SK-N-SH (cell line): ENCODE results near the gene NTN1.

Experiments
- CTCF ChIP-seq: fragments of 200-600 bp; sonication (generic); IDR thresholded peaks from 2 replicates; pipeline ENCODE4 v1.6.1; 2017; ENCODE audit warnings: antibody characterized with exemption, mild to moderate bottlenecking, moderate library complexity
- EZH2phosphoT487 ChIP-seq: fragments of 200-600 bp; sonication (generic); IDR thresholded peaks from 2 replicates; pipeline ENCODE4 v1.6.1; 2017; ENCODE audit warnings: low read depth, mixed run types, mild to moderate bottlenecking, antibody characterized with exemption, moderate library complexity, borderline replicate concordance
- FOXJ3 ChIP-seq: sonication (generic); formaldehyde crosslinking; IDR thresholded peaks from 2 replicates; pipeline ENCODE4 v1.5.1; 2020; ENCODE audit warnings: mild to moderate bottlenecking, missing genetic modification reagents
- MAX ChIP-seq: IDR thresholded peaks from 2 replicates; pipeline ENCODE4 v1.4.0; 2012; ENCODE audit warnings: low read depth
- RCOR1 ChIP-seq: fragments of 150-350 bp; IDR thresholded peaks from 2 replicates; pipeline ENCODE4 v1.6.1; 2017; ENCODE audit warnings: antibody characterized with exemption, low read length
- REST ChIP-seq: IDR thresholded peaks from 2 replicates; pipeline ENCODE4 v1.6.1; 2012; ENCODE audit warnings: mild to moderate bottlenecking, low read depth, low read length, moderate library complexity
- RXRA ChIP-seq: IDR thresholded peaks from 2 replicates; pipeline ENCODE4 v1.4.0; 2012; ENCODE audit warnings: low read depth, mild to moderate bottlenecking, borderline replicate concordance
- SIN3A ChIP-seq: IDR thresholded peaks from 2 replicates; pipeline ENCODE4 v1.6.1; 2012; ENCODE audit warnings: low read depth, mild to moderate bottlenecking, low read length, moderate library complexity, borderline replicate concordance
- TAF1 ChIP-seq: IDR thresholded peaks from 2 replicates; pipeline ENCODE4 v1.6.1; 2012; ENCODE audit warnings: low read depth, mild to moderate bottlenecking, low read length, moderate library complexity, borderline replicate concordance
- TCF12 ChIP-seq: IDR thresholded peaks from 2 replicates; pipeline ENCODE4 v1.4.0; 2012
- ZBTB33 ChIP-seq: IDR thresholded peaks from 2 replicates; pipeline ENCODE4 v1.4.0; 2012; ENCODE audit warnings: low read depth, borderline replicate concordance

GRCh38 chr17:9235346-9235745, 214.0 kb downstream of the NTN1 start:
- TF ChIP-seq RCOR1 = no peak
- no peak for TF ChIP-seq MAX
- TF ChIP-seq FOXJ3 (CRISPR knock-in tag) = no peak
- TF ChIP-seq CTCF = no peak
- TF ChIP-seq RXRA = no peak
- no peak for TF ChIP-seq TCF12
- no peak for TF ChIP-seq ZBTB33
- no peak for TF ChIP-seq SIN3A
- no peak for TF ChIP-seq REST
- TF ChIP-seq EZH2phosphoT487 = no peak
- no peak for TF ChIP-seq TAF1
